ENCODE measurements around the gene ASXL1.

ASXL1 gene

GRCh38 chr20:32451682-32452461, 93.7 kb downstream of the ASXL1 start:
- peaks cover 73 to 89% of the 10 kb centered on the region in 2 donors for H3K36me3 ChIP-seq (ENCODE audit: control insufficient read depth in 2 of 2, insufficient read depth in 2 of 2, low read length in 2 of 2)
- peaks cover 5 to 6% of the 10 kb centered on the region in 2 donors for H3K4me1 ChIP-seq (ENCODE audit: control insufficient read depth in 2 of 2, insufficient read depth in 2 of 2, low read length in 2 of 2)
- H3K27me3 ChIP-seq (ENCODE audit: control insufficient read depth in 2 of 2, insufficient read depth in 2 of 2, low read length in 2 of 2), result no peaks in the 10 kb centered on the region
- no peak overlapping the region for H3K4me3 ChIP-seq (ENCODE audit: low read length in 2 of 2)
- no peak overlapping the region for H3K27ac ChIP-seq (ENCODE audit: low read depth in 2 of 2, low read length in 2 of 2)
- no peaks in the 10 kb centered on the region for H3K9me3 ChIP-seq (ENCODE audit: control insufficient read depth in 2 of 2, low read length in 2 of 2)
- H3K9ac ChIP-seq (ENCODE audit: low read depth in 1 of 2, low read length in 2 of 2), result no peak overlapping the region

- H3K4me1 ChIP-seq (ENCODE audit: control insufficient read depth in 2 of 2, insufficient read depth in 2 of 2, low read length in 2 of 2), result peaks cover 5 to 10% of the 10 kb centered on the region in 2 donors
- no peaks in the 10 kb centered on the region for H3K9me3 ChIP-seq (ENCODE audit: control insufficient read depth in 2 of 2, low read length in 2 of 2)
- H3K4me3 ChIP-seq (ENCODE audit: low read length in 2 of 2), result no peak overlapping the region
- no peak overlapping the region for H3K27ac ChIP-seq (ENCODE audit: low read depth in 2 of 2, low read length in 2 of 2)
- no peak overlapping the region for H3K9ac ChIP-seq (ENCODE audit: low read depth in 1 of 2, low read length in 2 of 2)
- peaks cover 66 to 80% of the 10 kb centered on the region in 2 donors for H3K36me3 ChIP-seq (ENCODE audit: control insufficient read depth in 2 of 2, insufficient read depth in 2 of 2, low read length in 2 of 2)
- no peaks in the 10 kb centered on the region for H3K27me3 ChIP-seq (ENCODE audit: control insufficient read depth in 2 of 2, insufficient read depth in 2 of 2, low read length in 2 of 2)
Observed at GRCh38 chr20:32452776-32453466, 94.8 kb downstream of the ASXL1 start.

GRCh38 chr20:32453467-32454163, 95.5 kb downstream of the ASXL1 start:
- H3K27ac ChIP-seq (ENCODE audit: low read depth in 2 of 2, low read length in 2 of 2), result no peak overlapping the region
- H3K9ac ChIP-seq (ENCODE audit: low read depth in 1 of 2, low read length in 2 of 2), result no peak overlapping the region
- peaks cover 64 to 74% of the 10 kb centered on the region in 2 donors for H3K36me3 ChIP-seq (ENCODE audit: control insufficient read depth in 2 of 2, insufficient read depth in 2 of 2, low read length in 2 of 2)
- no peaks in the 10 kb centered on the region for H3K27me3 ChIP-seq (ENCODE audit: control insufficient read depth in 2 of 2, insufficient read depth in 2 of 2, low read length in 2 of 2)
- no peaks in the 10 kb centered on the region for H3K9me3 ChIP-seq (ENCODE audit: control insufficient read depth in 2 of 2, low read length in 2 of 2)
- H3K4me1 ChIP-seq (ENCODE audit: control insufficient read depth in 2 of 2, insufficient read depth in 2 of 2, low read length in 2 of 2), result peaks cover under 1 to 5% of the 10 kb centered on the region in 2 donors
- H3K4me3 ChIP-seq (ENCODE audit: low read length in 2 of 2), result no peak overlapping the region

- peaks cover 0 to 5% of the 10 kb centered on the region in 2 donors for H3K4me1 ChIP-seq (ENCODE audit: control insufficient read depth in 2 of 2, insufficient read depth in 2 of 2, low read length in 2 of 2)
- no peaks in the 10 kb centered on the region for H3K9me3 ChIP-seq (ENCODE audit: control insufficient read depth in 2 of 2, low read length in 2 of 2)
- H3K9ac ChIP-seq (ENCODE audit: low read depth in 1 of 2, low read length in 2 of 2), result no peak overlapping the region
- H3K4me3 ChIP-seq (ENCODE audit: low read length in 2 of 2), result no peak overlapping the region
- no peaks in the 10 kb centered on the region for H3K27me3 ChIP-seq (ENCODE audit: control insufficient read depth in 2 of 2, insufficient read depth in 2 of 2, low read length in 2 of 2)
- H3K36me3 ChIP-seq (ENCODE audit: control insufficient read depth in 2 of 2, insufficient read depth in 2 of 2, low read length in 2 of 2), result peaks cover 64 to 67% of the 10 kb centered on the region in 2 donors
- H3K27ac ChIP-seq (ENCODE audit: low read depth in 2 of 2, low read length in 2 of 2), result no peak overlapping the region
Observed at GRCh38 chr20:32454164-32455145, 96.3 kb downstream of the ASXL1 start.

GRCh38 chr20:32455171-32455900, 97.2 kb downstream of the ASXL1 start:
- no peak overlapping the region for H3K27ac ChIP-seq (ENCODE audit: low read depth in 2 of 2, low read length in 2 of 2)
- H3K9me3 ChIP-seq (ENCODE audit: control insufficient read depth in 2 of 2, low read length in 2 of 2), result no peaks in the 10 kb centered on the region
- H3K4me3 ChIP-seq (ENCODE audit: low read length in 2 of 2), result no peak overlapping the region
- no peaks in the 10 kb centered on the region for H3K27me3 ChIP-seq (ENCODE audit: control insufficient read depth in 2 of 2, insufficient read depth in 2 of 2, low read length in 2 of 2)
- H3K4me1 ChIP-seq (ENCODE audit: control insufficient read depth in 2 of 2, insufficient read depth in 2 of 2, low read length in 2 of 2), result peaks cover 0 to 5% of the 10 kb centered on the region in 2 donors
- H3K36me3 ChIP-seq (ENCODE audit: control insufficient read depth in 2 of 2, insufficient read depth in 2 of 2, low read length in 2 of 2), result peaks cover 63 to 66% of the 10 kb centered on the region in 2 donors
- H3K9ac ChIP-seq (ENCODE audit: low read depth in 1 of 2, low read length in 2 of 2), result no peak overlapping the region

- H3K9me3 ChIP-seq (ENCODE audit: control insufficient read depth in 2 of 2, low read length in 2 of 2), result no peaks in the 10 kb centered on the region
- no peak overlapping the region for H3K4me3 ChIP-seq (ENCODE audit: low read length in 2 of 2)
- H3K27me3 ChIP-seq (ENCODE audit: control insufficient read depth in 2 of 2, insufficient read depth in 2 of 2, low read length in 2 of 2), result no peaks in the 10 kb centered on the region
- no peak overlapping the region for H3K9ac ChIP-seq (ENCODE audit: low read depth in 1 of 2, low read length in 2 of 2)
- H3K36me3 ChIP-seq (ENCODE audit: control insufficient read depth in 2 of 2, insufficient read depth in 2 of 2, low read length in 2 of 2), result peaks cover 56 to 64% of the 10 kb centered on the region in 2 donors
- peaks cover 0 to 5% of the 10 kb centered on the region in 2 donors for H3K4me1 ChIP-seq (ENCODE audit: control insufficient read depth in 2 of 2, insufficient read depth in 2 of 2, low read length in 2 of 2)
- H3K27ac ChIP-seq (ENCODE audit: low read depth in 2 of 2, low read length in 2 of 2), result no peak overlapping the region
Observed at GRCh38 chr20:32455901-32456701, 98.0 kb downstream of the ASXL1 start.

GRCh38 chr20:32456869-32457478, 98.8 kb downstream of the ASXL1 start:
- Histone ChIP-seq H3K9ac (ENCODE audit: low read depth in 1 of 2, low read length in 2 of 2) (no peak overlapping the region), H3K27me3 (ENCODE audit: control insufficient read depth in 2 of 2, insufficient read depth in 2 of 2, low read length in 2 of 2) (no peaks in the 10 kb centered on the region), H3K4me3 (ENCODE audit: low read length in 2 of 2) (peak overlapping the region in 1 of 2 donors; percentile 7), H3K36me3 (ENCODE audit: control insufficient read depth in 2 of 2, insufficient read depth in 2 of 2, low read length in 2 of 2) (peaks cover 50 to 57% of the 10 kb centered on the region in 2 donors), H3K4me1 (ENCODE audit: control insufficient read depth in 2 of 2, insufficient read depth in 2 of 2, low read length in 2 of 2) (peaks cover 0 to 5% of the 10 kb centered on the region in 2 donors), H3K27ac (ENCODE audit: low read depth in 2 of 2, low read length in 2 of 2) (no peak overlapping the region), H3K9me3 (ENCODE audit: control insufficient read depth in 2 of 2, low read length in 2 of 2) (no peaks in the 10 kb centered on the region)

GRCh38 chr20:32457479-32457986, 99.4 kb downstream of the ASXL1 start:
- H3K4me3 ChIP-seq (ENCODE audit: low read length in 2 of 2), result no peak overlapping the region
- H3K4me1 ChIP-seq (ENCODE audit: control insufficient read depth in 2 of 2, insufficient read depth in 2 of 2, low read length in 2 of 2), result peaks cover 0 to 9% of the 10 kb centered on the region in 2 donors
- H3K9me3 ChIP-seq (ENCODE audit: control insufficient read depth in 2 of 2, low read length in 2 of 2), result no peaks in the 10 kb centered on the region
- no peak overlapping the region for H3K9ac ChIP-seq (ENCODE audit: low read depth in 1 of 2, low read length in 2 of 2)
- H3K36me3 ChIP-seq (ENCODE audit: control insufficient read depth in 2 of 2, insufficient read depth in 2 of 2, low read length in 2 of 2), result peaks cover 46 to 52% of the 10 kb centered on the region in 2 donors
- H3K27ac ChIP-seq (ENCODE audit: low read depth in 2 of 2, low read length in 2 of 2), result no peak overlapping the region
- H3K27me3 ChIP-seq (ENCODE audit: control insufficient read depth in 2 of 2, insufficient read depth in 2 of 2, low read length in 2 of 2), result no peaks in the 10 kb centered on the region
